Effector memory CD8-positive, alpha-beta T cell (primary cell): ENCODE results near the gene PCDHA10.
"Not testable (repeated sequence)": the region's sequence is repeated elsewhere in the genome, so short reads cannot be mapped to it uniquely, and the experiment has no call there.

ENCODE experiments used
- ATAC-seq: fragments of 150-1000 bp; cut with Tn5 transposase; replicated peaks from 2 replicates; pipeline ENCODE4 v1.10.0; 2021; ENCODE audit warnings: mild to moderate bottlenecking, moderate library complexity
- DNase-seq, 3 experiments: peaks; one replicate each; pipeline ENCODE4 v3.0.0; 2021
- H3K27ac Mint-ChIP-seq, 2 donors: one replicate each; pipeline ENCODE4 v1.8.0; 2022; ENCODE audit warnings: mild to moderate bottlenecking in 2 of 2, mixed read lengths in 2 of 2, moderate library complexity in 2 of 2
- H3K27me3 Mint-ChIP-seq, 2 donors: one replicate each; pipeline ENCODE4 v1.8.0; 2022; ENCODE audit warnings: mixed read lengths in 2 of 2
- H3K36me3 Mint-ChIP-seq: one replicate; pipeline ENCODE4 v1.8.0; 2022; ENCODE audit warnings: mild to moderate bottlenecking, moderate library complexity, mixed read lengths; ENCODE audit not compliant: insufficient read depth
- H3K4me1 Mint-ChIP-seq, 2 donors: one replicate each; pipeline ENCODE4 v1.8.0; 2022; ENCODE audit warnings: low read depth in 2 of 2, mixed read lengths in 2 of 2
- H3K4me3 Mint-ChIP-seq, 2 donors: one replicate each; pipeline ENCODE4 v1.8.0; 2022; ENCODE audit warnings: mild to moderate bottlenecking in 2 of 2, mixed read lengths in 2 of 2, moderate library complexity in 2 of 2
- H3K9me3 Mint-ChIP-seq, 2 donors: one replicate each; pipeline ENCODE4 v1.8.0; 2022; ENCODE audit warnings: mixed read lengths in 2 of 2
- total RNA-seq, 9 experiments: gene quantifications; one replicate each; lab custom pipeline; 2026; lab: John Stamatoyannopoulos, UW

PCDHA10 gene, protein sequence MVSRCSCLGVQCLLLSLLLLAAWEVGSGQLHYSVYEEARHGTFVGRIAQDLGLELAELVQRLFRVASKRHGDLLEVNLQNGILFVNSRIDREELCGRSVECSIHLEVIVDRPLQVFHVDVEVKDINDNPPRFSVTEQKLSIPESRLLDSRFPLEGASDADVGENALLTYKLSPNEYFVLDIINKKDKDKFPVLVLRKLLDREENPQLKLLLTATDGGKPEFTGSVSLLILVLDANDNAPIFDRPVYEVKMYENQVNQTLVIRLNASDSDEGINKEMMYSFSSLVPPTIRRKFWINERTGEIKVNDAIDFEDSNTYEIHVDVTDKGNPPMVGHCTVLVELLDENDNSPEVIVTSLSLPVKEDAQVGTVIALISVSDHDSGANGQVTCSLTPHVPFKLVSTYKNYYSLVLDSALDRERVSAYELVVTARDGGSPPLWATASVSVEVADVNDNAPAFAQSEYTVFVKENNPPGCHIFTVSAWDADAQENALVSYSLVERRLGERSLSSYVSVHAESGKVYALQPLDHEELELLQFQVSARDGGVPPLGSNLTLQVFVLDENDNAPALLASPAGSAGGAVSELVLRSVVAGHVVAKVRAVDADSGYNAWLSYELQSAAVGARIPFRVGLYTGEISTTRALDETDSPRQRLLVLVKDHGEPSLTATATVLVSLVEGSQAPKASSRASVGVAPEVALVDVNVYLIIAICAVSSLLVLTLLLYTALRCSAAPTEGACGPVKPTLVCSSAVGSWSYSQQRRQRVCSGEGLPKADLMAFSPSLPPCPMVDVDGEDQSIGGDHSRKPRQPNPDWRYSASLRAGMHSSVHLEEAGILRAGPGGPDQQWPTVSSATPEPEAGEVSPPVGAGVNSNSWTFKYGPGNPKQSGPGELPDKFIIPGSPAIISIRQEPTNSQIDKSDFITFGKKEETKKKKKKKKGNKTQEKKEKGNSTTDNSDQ
- total RNA-seq: 0 to 0.12 (median 0) reads per million in 9 experiments

- no peak for ATAC-seq
- H3K9me3 Mint-ChIP-seq: peaks cover 6 to 7% of the 10 kb centered on the region in 2 donors
- no peaks in the 10 kb centered on the region for H3K36me3 Mint-ChIP-seq
- no peak within 1 kb of the TSS for H3K4me3 Mint-ChIP-seq
- DNase-seq: no peak
- no peak within 1 kb of the TSS for H3K27ac Mint-ChIP-seq
- H3K27me3 Mint-ChIP-seq: peaks cover 5 to 14% of the 10 kb centered on the region in 2 donors
- no peaks in the 10 kb centered on the region for H3K4me1 Mint-ChIP-seq
Observed at GRCh38 chr5:140855772-140856674, at the start of gene PCDHA10. PCDHA10 (plus strand) TSS chr5:140855897; CDS start chr5:140856049, 152 bp downstream.

DNA sequence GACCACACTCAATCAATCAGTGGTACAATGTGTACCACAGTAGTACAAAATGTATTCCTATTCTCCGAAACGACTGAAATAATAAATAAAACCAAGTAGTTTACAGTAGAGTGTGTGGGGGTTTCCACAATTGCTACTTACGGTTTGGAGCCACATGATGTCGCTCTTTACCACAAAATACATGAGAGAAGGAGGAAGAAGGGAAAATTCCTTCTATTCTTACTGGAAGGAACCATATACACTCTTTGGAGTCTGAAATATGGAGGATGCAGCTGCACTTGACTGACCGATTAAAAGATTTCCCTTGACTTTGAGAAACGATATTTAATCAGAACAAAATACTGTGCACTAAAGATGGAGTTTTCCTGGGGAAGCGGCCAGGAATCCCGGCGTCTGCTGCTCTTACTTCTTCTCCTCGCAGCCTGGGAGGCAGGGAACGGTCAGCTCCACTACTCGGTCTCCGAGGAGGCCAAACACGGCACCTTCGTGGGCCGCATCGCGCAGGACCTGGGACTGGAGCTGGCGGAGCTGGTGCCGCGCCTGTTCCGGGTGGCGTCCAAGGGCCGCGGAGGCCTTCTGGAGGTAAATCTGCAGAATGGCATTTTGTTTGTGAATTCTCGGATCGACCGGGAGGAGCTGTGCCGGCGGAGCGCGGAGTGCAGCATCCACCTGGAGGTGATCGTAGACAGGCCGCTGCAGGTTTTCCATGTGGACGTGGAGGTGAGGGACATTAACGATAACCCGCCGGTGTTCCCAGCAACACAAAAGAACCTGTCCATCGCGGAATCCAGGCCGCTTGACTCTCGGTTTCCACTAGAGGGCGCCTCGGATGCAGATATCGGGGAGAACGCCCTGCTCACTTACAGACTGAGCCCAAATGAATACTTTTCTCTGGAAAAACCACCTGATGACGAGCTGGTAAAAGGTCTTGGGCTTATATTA is 48.6 kb upstream of the PCDHA10 start, which contains the start of gene PCDHA4:
Gene PCDHA4, plus strand, starts transcription at position 235 of the 942 bp plus-strand sequence.
- H3K4me3 Mint-ChIP-seq: no peak within 1 kb of the TSS
- peaks cover 3% of the 10 kb centered on the region for H3K36me3 Mint-ChIP-seq
- no peak for DNase-seq
- ATAC-seq: no peak
- H3K4me1 Mint-ChIP-seq: no peaks in the 10 kb centered on the region
- H3K27ac Mint-ChIP-seq: no peak within 1 kb of the TSS
- H3K9me3 Mint-ChIP-seq: peaks cover 0 to 6% of the 10 kb centered on the region in 2 donors
- peaks cover 22 to 25% of the 10 kb centered on the region in 2 donors for H3K27me3 Mint-ChIP-seq

DNA sequence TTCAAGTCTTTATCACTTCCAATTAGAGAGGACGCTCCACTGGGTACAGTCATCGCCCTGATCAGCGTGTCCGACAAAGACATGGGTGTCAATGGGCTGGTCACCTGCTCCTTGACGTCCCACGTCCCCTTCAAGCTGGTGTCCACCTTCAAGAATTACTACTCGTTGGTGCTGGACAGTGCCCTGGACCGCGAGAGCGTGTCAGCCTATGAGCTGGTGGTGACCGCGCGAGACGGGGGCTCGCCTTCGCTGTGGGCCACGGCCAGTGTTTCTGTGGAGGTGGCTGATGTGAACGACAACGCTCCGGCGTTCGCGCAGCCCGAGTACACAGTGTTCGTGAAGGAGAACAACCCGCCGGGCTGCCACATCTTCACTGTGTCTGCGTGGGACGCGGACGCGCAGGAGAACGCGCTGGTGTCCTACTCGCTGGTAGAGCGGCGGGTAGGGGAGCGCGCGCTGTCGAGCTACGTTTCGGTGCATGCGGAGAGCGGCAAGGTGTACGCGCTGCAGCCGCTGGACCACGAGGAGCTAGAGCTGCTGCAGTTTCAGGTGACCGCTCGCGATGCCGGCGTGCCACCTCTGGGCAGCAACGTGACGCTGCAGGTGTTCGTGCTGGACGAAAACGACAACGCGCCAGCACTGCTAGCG is 47.3 kb upstream of the PCDHA10 start:
- ATAC-seq, H3K9me3 Mint-ChIP-seq, H3K4me3 Mint-ChIP-seq, DNase-seq, H3K36me3 Mint-ChIP-seq, H3K4me1 Mint-ChIP-seq, H3K27ac Mint-ChIP-seq: not testable (repeated sequence)
- H3K27me3 Mint-ChIP-seq: peaks cover 25 to 26% of the 10 kb centered on the region in 2 donors

DNA sequence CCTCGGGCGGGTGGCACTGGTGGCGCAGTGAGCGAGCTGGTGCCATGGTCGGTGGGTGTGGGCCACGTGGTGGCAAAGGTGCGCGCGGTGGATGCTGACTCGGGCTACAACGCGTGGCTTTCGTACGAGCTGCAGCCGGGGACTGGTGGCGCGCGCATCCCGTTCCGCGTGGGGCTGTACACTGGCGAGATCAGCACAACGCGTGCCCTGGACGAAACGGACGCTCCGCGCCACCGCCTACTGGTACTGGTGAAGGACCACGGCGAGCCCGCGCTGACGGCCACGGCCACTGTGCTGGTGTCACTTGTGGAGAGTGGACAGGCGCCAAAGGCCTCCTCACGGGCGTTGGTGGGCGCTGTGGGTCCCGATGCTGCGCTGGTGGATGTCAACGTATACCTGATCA is 46.8 kb upstream of the PCDHA10 start:
- Mint-ChIP-seq H3K9me3 (peaks cover 0 to 6% of the 10 kb centered on the region in 2 donors), H3K27me3 (peaks cover 24 to 25% of the 10 kb centered on the region in 2 donors), H3K4me3 (no peak overlapping the region), H3K36me3 (peaks cover 3% of the 10 kb centered on the region), H3K27ac (no peak overlapping the region), H3K4me1 (no peaks in the 10 kb centered on the region)
- no peak for ATAC-seq
- no peak for DNase-seq

- Mint-ChIP-seq H3K36me3 (no peaks in the 10 kb centered on the region), H3K27ac (no peak within 1 kb of the TSS), H3K4me1 (no peaks in the 10 kb centered on the region), H3K9me3 (no peaks in the 10 kb centered on the region), H3K4me3 (no peak within 1 kb of the TSS), H3K27me3 (peaks cover 8 to 18% of the 10 kb centered on the region in 2 donors)
- ATAC-seq (no peak), DNase-seq (no peak)
Observed at GRCh38 chr5:140821375-140822280, 34.1 kb upstream of the PCDHA10 start, which contains the start of gene PCDHA5. PCDHA5 (plus strand) TSS chr5:140821613.

DNA sequence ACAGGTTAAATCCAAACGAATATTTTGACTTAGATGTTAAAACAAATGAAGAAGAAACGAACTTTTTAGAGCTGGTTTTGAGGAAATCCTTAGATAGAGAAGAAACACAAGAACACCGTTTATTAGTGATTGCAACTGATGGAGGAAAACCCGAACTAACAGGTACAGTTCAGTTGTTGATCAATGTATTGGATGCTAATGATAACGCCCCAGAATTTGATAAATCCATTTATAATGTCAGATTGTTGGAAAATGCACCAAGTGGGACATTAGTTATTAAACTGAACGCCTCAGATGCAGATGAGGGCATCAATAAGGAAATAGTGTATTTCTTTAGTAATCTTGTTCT is 33.4 kb upstream of the PCDHA10 start:
- H3K4me1 Mint-ChIP-seq: no peaks in the 10 kb centered on the region
- H3K27me3 Mint-ChIP-seq: peaks cover 14 to 24% of the 10 kb centered on the region in 2 donors
- DNase-seq: no peak
- no peak for ATAC-seq
- H3K27ac Mint-ChIP-seq: no peak overlapping the region
- H3K9me3 Mint-ChIP-seq: no peaks in the 10 kb centered on the region
- H3K36me3 Mint-ChIP-seq: no peaks in the 10 kb centered on the region
- H3K4me3 Mint-ChIP-seq: no peak overlapping the region

GRCh38 chr5:140822969-140823368 is 32.7 kb upstream of the PCDHA10 start:
- H3K9me3 Mint-ChIP-seq, H3K36me3 Mint-ChIP-seq, DNase-seq, ATAC-seq, H3K4me3 Mint-ChIP-seq, H3K4me1 Mint-ChIP-seq, H3K27ac Mint-ChIP-seq: not testable (repeated sequence)
- H3K27me3 Mint-ChIP-seq: peaks cover 15 to 24% of the 10 kb centered on the region in 2 donors

- Mint-ChIP-seq H3K36me3 (no peaks in the 10 kb centered on the region), H3K27ac (no peak overlapping the region), H3K9me3 (no peaks in the 10 kb centered on the region), H3K4me3 (no peak overlapping the region), H3K4me1 (no peaks in the 10 kb centered on the region), H3K27me3 (peaks cover 15 to 19% of the 10 kb centered on the region in 2 donors)
- DNase-seq (no peak), ATAC-seq (no peak)
Observed at GRCh38 chr5:140823475-140823874, 32.2 kb upstream of the PCDHA10 start.

DNA sequence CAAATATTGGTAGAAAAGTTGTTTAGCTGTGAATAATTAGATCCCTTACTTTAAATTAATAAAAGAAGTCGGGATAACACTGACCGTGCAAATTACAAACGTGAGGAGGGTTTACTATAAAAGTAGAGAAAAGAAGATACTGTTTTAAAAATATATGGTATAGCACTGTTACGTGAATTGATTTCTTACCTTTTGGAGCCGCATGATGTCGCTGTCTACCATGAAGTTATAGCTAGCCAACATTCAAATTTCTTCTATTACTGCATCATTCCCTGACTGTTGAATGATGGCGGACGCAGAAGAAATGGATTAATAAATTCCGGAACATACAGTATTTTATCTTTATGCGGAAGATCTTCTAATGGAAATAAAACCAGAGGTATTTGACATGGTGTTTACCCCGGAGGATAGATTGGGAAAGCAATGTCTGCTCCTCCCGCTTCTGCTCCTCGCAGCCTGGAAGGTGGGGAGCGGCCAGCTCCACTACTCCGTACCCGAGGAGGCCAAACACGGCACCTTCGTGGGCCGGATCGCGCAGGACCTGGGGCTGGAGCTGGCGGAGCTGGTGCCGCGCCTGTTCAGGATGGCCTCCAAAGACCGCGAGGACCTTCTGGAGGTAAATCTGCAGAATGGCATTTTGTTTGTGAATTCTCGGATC is 27.9 kb upstream of the PCDHA10 start, which contains the start of gene PCDHA6:
Gene PCDHA6, plus strand, starts transcription at position 257 of the 658 bp plus-strand sequence. Its CDS starts 132 bp downstream, at position 389.
- H3K4me1 Mint-ChIP-seq: no peaks in the 10 kb centered on the region
- no peak for ATAC-seq
- no peak within 1 kb of the TSS for H3K4me3 Mint-ChIP-seq
- H3K27ac Mint-ChIP-seq: no peak within 1 kb of the TSS
- H3K9me3 Mint-ChIP-seq: no peaks in the 10 kb centered on the region
- H3K36me3 Mint-ChIP-seq: no peaks in the 10 kb centered on the region
- H3K27me3 Mint-ChIP-seq: peaks cover 20 to 26% of the 10 kb centered on the region in 2 donors
- no peak for DNase-seq

DNA sequence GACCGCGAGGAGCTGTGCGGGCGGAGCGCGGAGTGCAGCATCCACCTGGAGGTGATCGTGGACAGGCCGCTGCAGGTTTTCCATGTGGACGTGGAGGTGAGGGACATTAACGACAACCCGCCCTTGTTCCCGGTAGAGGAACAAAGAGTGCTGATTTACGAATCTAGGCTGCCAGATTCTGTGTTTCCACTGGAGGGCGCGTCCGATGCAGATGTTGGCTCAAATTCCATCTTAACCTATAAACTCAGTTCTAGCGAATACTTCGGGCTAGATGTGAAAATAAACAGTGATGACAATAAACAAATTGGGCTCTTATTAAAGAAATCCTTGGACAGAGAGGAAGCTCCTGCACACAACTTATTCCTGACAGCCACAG is 27.3 kb upstream of the PCDHA10 start:
- H3K27me3 Mint-ChIP-seq: peaks cover 24 to 31% of the 10 kb centered on the region in 2 donors
- no peak overlapping the region for H3K4me3 Mint-ChIP-seq
- no peaks in the 10 kb centered on the region for H3K36me3 Mint-ChIP-seq
- no peak for ATAC-seq
- no peak for DNase-seq
- H3K9me3 Mint-ChIP-seq: no peaks in the 10 kb centered on the region
- H3K4me1 Mint-ChIP-seq: no peaks in the 10 kb centered on the region
- no peak overlapping the region for H3K27ac Mint-ChIP-seq
